Bronchial epithelial cell (primary cell): ENCODE measurements around the gene MDM1. TPM values are rescaled to one million over a fixed set of nuclear protein-coding genes. Genes with fewer than 3 reads are reported as not detected.

Source experiments
- DNase-seq: peaks from one replicate; pipeline ENCODE4 v3.0.0-alpha.2; 2010; ENCODE audit warnings: low read depth
- FAIRE-seq: peaks from 2 replicates; lab custom pipeline; 2011; peaks lifted over from hg19 to GRCh38; lab: Jason Lieb, UNC
- H3K27me3 ChIP-seq: 2 replicates; pipeline ENCODE4 v1.5.1; 2011; ENCODE audit warnings: low read length; ENCODE audit not compliant: control insufficient read depth, insufficient read depth
- H3K36me3 ChIP-seq: 2 replicates; pipeline ENCODE4 v1.5.1; 2011; ENCODE audit warnings: low read length; ENCODE audit not compliant: control insufficient read depth, insufficient read depth
- H3K4me3 ChIP-seq: 2 replicates; pipeline ENCODE4 v1.5.1; 2011; ENCODE audit warnings: mild to moderate bottlenecking, low read depth, low read length, control low read depth
- total RNA-seq: library from RNA; depleted of rRNA; stranded (reverse); fragments of >200 nt; gene quantifications from 2 replicates; pipeline ENCODE4 v1.2.1, GENCODE V29; 2014
- TF ChIP-seq, protein P1 (sequence below): IDR thresholded peaks from 2 replicates; pipeline ENCODE4 v1.5.1; 2011; ENCODE audit warnings: mild to moderate bottlenecking, moderate library complexity, low read length, control low read depth, inconsistent platforms; ENCODE audit not compliant: insufficient read depth, severe bottlenecking

The MDM1 gene
- total RNA-seq, 1 donor from 2014 or later = 5.8 TPM

DNA sequence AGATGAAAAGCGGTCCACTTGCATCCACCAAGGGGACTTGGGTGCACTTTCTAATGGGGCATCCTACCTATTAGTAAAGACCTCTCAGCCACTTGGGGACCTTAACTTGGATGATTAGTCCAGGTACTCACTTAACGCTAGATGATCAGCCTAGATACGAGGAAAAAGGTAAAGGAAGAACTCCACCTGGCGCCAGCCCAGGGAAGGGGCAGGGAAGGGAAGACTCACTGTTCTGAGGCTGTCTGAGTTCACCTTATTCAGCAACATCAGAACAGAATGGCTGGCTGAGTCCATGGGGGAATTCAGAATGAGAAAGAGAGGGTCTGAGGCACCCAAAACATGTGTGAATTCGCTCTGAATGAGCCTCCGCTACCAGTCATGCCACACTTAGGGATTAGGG, 85.8 kb downstream of the MDM1 start:
- H3K27me3 ChIP-seq = no peaks in the 10 kb centered on the region
- no peak for DNase-seq
- H3K36me3 ChIP-seq = no peaks in the 10 kb centered on the region
- TF ChIP-seq, protein P1, sequence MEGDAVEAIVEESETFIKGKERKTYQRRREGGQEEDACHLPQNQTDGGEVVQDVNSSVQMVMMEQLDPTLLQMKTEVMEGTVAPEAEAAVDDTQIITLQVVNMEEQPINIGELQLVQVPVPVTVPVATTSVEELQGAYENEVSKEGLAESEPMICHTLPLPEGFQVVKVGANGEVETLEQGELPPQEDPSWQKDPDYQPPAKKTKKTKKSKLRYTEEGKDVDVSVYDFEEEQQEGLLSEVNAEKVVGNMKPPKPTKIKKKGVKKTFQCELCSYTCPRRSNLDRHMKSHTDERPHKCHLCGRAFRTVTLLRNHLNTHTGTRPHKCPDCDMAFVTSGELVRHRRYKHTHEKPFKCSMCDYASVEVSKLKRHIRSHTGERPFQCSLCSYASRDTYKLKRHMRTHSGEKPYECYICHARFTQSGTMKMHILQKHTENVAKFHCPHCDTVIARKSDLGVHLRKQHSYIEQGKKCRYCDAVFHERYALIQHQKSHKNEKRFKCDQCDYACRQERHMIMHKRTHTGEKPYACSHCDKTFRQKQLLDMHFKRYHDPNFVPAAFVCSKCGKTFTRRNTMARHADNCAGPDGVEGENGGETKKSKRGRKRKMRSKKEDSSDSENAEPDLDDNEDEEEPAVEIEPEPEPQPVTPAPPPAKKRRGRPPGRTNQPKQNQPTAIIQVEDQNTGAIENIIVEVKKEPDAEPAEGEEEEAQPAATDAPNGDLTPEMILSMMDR = no peak
- no peak for FAIRE-seq
- no peak overlapping the region for H3K4me3 ChIP-seq

DNA sequence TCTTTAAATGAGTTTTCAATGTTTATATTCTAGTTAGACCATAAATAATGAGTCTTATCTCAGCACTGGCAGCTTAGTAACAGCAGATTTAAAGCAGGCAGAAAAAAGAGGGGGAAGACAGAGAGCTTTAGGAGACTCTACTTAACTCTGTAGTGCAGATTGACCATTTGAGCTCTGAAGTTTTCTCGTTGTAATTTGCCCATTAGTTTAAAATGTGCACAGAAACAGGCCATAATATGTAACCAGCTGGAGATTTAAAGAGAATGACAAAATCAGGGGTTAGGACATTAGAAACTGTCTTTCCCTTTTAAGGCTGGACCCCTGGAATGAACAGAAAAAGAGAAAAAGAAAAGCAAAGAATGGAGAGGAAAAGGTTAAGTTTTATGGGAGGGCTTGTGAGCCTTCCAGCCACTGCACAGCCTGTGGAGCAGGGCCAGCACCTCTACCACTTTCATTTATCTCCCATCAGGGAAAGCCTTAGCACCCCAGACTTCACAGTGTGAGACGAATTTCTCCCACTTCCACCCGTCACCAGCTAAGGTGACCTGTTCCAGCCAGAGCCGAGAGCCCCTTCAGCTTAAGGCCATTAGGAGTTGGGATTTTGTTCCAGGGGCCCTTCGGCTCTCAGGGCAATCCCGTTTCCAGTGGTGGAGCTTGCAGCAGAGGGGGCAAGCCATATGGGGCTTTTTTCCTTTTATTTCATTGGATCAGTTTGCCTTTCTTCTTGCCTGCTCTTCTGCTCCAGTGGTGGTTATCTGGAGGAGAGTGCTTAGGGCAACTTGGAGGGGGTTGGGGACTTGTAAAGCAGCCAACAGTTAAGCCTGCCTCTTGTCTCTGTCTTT, 86.8 kb downstream of the MDM1 start:
- DNase-seq (no peak), FAIRE-seq (no peak)
- no peak overlapping the region for H3K4me3 ChIP-seq
- H3K36me3 ChIP-seq = no peaks in the 10 kb centered on the region
- no peaks in the 10 kb centered on the region for H3K27me3 ChIP-seq
- TF ChIP-seq, protein P1 = no peak

Other genes with a start within 250 kb of the MDM1 start
- not detected in 2 replicates for gene IFNG, start 172.6 kb downstream of the MDM1 start, total RNA-seq
- gene IL26, start 106.6 kb downstream of the MDM1 start, total RNA-seq = not detected in 2 replicates
- gene IL22, start 78.8 kb downstream of the MDM1 start, total RNA-seq = not detected in 2 replicates